Activated naive CD4-positive, alpha-beta T cell treated with anti-CD3 and anti-CD28 coated beads, Interleukin-2, amount 50 U/mL, for 24 hours (primary cell): Measurements from ENCODE around the gene CALR3.
A peak's percentile ranks its signal among the peaks of the same experiment; 100 is the strongest.

Experiments
- H3K27ac Mint-ChIP-seq: one replicate; pipeline ENCODE4 v1.8.0; 2021; ENCODE audit warnings: mild to moderate bottlenecking, mixed read lengths
- H3K27me3 Mint-ChIP-seq: one replicate; pipeline ENCODE4 v1.8.0; 2021; ENCODE audit warnings: mixed read lengths
- H3K36me3 Mint-ChIP-seq: one replicate; pipeline ENCODE4 v1.8.0; 2021; ENCODE audit warnings: mixed read lengths
- H3K4me1 Mint-ChIP-seq: one replicate; pipeline ENCODE4 v1.8.0; 2021; ENCODE audit warnings: mixed read lengths
- H3K4me3 Mint-ChIP-seq: one replicate; pipeline ENCODE4 v1.8.0; 2021; ENCODE audit warnings: mild to moderate bottlenecking, mixed read lengths
- H3K9me3 Mint-ChIP-seq: one replicate; pipeline ENCODE4 v1.8.0; 2021; ENCODE audit warnings: mixed read lengths

The CALR3 gene

GRCh38 chr19:16442386-16443276 lies 53.3 kb downstream of the CALR3 start:
- H3K36me3 Mint-ChIP-seq: peaks cover under 1% of the 10 kb centered on the region
- H3K4me1 Mint-ChIP-seq: peaks cover 44% of the 10 kb centered on the region
- no peak overlapping the region for H3K27ac Mint-ChIP-seq
- no peak overlapping the region for H3K4me3 Mint-ChIP-seq
- no peaks in the 10 kb centered on the region for H3K27me3 Mint-ChIP-seq
- no peaks in the 10 kb centered on the region for H3K9me3 Mint-ChIP-seq

GRCh38 chr19:16441661-16442162 lies 54.3 kb downstream of the CALR3 start:
- H3K9me3 Mint-ChIP-seq: no peaks in the 10 kb centered on the region
- H3K4me1 Mint-ChIP-seq: peaks cover 40% of the 10 kb centered on the region
- no peak overlapping the region for H3K27ac Mint-ChIP-seq
- H3K4me3 Mint-ChIP-seq: no peak overlapping the region
- H3K36me3 Mint-ChIP-seq: peaks cover 7% of the 10 kb centered on the region
- H3K27me3 Mint-ChIP-seq: no peaks in the 10 kb centered on the region

DNA sequence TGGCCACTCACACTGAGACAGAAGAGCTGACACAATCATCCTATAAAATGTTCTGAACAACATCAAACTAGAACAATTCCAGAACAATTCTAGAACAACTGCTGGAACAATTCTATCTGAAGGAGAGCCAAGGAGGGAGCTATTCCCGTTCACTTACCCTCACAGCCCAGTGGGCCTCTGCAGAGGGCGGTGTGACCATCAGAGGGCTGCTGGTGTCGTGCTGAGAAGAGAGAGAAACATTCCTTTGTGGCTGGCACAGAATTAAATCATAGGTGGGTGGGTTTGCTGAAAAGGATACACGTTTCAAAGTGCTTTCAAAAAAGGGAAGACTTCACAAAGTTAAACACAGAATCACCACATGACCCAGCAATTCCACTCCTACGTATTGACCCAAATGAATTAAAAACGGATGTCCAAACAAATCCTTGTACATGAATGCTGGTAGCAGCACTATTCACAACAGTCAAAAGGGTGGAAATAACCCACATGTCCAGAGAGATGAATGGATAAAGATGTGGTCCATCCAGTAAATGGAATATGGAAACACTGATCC lies 59.1 kb downstream of the CALR3 start:
- peak overlapping the region; percentile 51 for H3K27ac Mint-ChIP-seq
- H3K36me3 Mint-ChIP-seq: peaks cover 10% of the 10 kb centered on the region
- H3K4me3 Mint-ChIP-seq: no peak overlapping the region
- H3K9me3 Mint-ChIP-seq: no peaks in the 10 kb centered on the region
- no peaks in the 10 kb centered on the region for H3K27me3 Mint-ChIP-seq
- H3K4me1 Mint-ChIP-seq: peaks cover 10% of the 10 kb centered on the region

DNA sequence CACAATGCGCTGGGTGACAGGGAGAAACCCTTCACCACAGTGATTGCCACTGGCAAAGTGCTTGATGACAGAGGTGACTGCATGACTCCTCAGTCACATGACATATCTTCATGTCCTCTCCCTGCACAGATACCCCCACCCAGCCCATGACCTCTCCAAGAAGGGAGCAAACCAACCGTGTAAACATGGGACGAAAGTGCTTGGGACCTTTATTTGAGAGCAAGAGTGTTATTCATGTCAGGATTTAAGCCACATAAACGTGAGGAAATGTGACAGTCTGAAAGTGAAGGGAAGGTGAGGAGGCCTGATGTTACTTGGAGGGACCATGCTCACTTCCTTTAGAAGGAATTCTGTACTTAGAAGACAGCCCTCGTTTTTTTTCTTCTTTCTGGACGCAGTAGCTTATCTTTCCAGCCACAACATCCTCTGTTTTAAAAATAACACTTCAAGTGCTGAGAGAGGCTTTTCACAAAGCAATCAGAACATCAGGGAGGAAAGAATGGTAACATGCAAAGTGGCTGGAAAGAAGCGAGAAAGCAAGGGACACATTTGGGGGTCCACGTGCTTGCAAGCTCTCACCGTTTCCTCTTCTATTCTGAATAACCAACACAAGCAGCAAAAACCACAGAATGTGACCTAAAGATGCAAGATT lies 59.8 kb downstream of the CALR3 start:
- Mint-ChIP-seq H3K9me3 (no peaks in the 10 kb centered on the region), H3K4me1 (peaks cover 10% of the 10 kb centered on the region), H3K27ac (peak overlapping the region; percentile 51), H3K4me3 (no peak overlapping the region), H3K36me3 (peaks cover 10% of the 10 kb centered on the region), H3K27me3 (no peaks in the 10 kb centered on the region)

GRCh38 chr19:16435238-16435917 lies 60.6 kb downstream of the CALR3 start:
- Mint-ChIP-seq H3K27ac (no peak overlapping the region), H3K27me3 (no peaks in the 10 kb centered on the region), H3K36me3 (peaks cover 13% of the 10 kb centered on the region), H3K9me3 (no peaks in the 10 kb centered on the region), H3K4me1 (peaks cover 10% of the 10 kb centered on the region), H3K4me3 (no peak overlapping the region)

DNA sequence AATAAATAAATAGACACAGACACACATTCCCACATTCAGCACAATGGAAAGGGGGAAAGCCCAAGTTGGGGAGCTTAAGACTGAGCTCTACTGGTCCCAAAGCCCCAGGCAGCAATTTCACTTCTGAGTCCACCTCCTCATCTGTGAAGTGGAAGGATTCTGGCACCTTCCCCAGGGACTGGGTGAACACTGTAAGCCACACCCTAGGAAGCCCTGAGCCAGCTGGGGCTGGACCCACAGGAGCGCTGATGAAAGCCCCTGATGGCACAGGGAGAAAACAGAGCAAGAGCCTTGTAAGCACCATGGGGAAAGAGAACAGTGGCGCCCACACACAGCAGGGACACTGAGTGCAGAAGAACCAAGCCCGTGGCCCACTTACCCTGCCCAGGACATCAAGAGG lies 62.0 kb downstream of the CALR3 start:
- Mint-ChIP-seq H3K36me3 (peaks cover 13% of the 10 kb centered on the region), H3K4me1 (peaks cover 10% of the 10 kb centered on the region), H3K4me3 (no peak overlapping the region), H3K27ac (no peak overlapping the region), H3K9me3 (no peaks in the 10 kb centered on the region), H3K27me3 (no peaks in the 10 kb centered on the region)

DNA sequence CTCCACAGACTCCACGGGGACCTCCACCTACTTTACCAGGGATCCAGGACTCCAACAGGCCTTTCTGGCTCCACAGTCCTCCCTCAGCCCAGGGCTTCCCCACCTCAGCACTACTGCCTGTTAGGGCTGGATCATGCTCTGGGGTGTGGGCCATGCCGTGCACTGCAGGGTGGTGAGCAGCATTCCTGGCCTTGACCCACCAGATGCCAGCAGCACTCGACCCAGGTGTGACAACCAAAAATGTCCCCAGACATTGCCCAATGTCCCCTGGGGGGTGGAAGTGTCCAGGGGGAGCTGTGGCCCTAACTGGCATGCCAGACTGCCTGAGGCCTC lies 66.2 kb downstream of the CALR3 start:
- Mint-ChIP-seq H3K27me3 (no peaks in the 10 kb centered on the region), H3K4me1 (no peaks in the 10 kb centered on the region), H3K27ac (no peak overlapping the region), H3K4me3 (no peak overlapping the region), H3K36me3 (peaks cover 8% of the 10 kb centered on the region), H3K9me3 (no peaks in the 10 kb centered on the region)

DNA sequence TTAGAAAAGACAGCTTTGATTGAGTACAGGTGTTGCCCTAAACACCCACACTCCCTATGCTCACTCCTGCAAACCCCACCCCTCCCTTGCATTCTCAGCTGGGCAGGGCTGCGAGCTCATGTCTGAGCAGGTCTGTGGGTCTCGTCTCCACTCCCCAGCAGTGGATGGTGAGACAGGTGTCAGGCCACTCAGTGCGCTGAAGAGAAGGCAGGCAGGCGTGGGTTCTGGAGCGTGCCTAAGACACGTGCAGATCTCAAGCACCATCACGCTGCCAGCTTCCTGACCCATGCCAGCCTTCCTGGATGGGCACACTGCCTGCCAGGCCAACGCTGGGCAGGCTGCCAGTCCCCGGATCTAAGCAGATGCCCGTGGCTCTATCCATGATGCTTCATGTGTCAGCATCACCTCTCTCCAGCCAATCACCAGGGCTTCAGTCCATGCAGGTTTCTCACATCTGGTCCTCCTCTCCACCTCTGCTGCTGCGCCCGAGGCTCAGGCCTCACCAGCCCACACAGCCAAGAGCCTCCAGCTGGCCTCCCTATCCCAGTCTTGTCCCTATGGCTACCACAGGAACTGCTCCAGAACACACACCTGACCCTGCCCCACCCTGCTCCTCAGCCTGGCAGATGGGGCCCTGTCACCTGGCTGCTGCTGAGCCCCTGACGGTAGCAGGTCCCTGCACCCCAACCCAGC lies 66.8 kb downstream of the CALR3 start:
- Mint-ChIP-seq H3K36me3 (peaks cover 8% of the 10 kb centered on the region), H3K9me3 (no peaks in the 10 kb centered on the region), H3K27ac (no peak overlapping the region), H3K4me3 (no peak overlapping the region), H3K4me1 (no peaks in the 10 kb centered on the region), H3K27me3 (no peaks in the 10 kb centered on the region)
